ENCODE data around the gene PARP14.
"Not testable (repeated sequence)": the region's sequence is repeated elsewhere in the genome, so short reads cannot be mapped to it uniquely, and the experiment has no call there.

Gene PARP14, protein sequence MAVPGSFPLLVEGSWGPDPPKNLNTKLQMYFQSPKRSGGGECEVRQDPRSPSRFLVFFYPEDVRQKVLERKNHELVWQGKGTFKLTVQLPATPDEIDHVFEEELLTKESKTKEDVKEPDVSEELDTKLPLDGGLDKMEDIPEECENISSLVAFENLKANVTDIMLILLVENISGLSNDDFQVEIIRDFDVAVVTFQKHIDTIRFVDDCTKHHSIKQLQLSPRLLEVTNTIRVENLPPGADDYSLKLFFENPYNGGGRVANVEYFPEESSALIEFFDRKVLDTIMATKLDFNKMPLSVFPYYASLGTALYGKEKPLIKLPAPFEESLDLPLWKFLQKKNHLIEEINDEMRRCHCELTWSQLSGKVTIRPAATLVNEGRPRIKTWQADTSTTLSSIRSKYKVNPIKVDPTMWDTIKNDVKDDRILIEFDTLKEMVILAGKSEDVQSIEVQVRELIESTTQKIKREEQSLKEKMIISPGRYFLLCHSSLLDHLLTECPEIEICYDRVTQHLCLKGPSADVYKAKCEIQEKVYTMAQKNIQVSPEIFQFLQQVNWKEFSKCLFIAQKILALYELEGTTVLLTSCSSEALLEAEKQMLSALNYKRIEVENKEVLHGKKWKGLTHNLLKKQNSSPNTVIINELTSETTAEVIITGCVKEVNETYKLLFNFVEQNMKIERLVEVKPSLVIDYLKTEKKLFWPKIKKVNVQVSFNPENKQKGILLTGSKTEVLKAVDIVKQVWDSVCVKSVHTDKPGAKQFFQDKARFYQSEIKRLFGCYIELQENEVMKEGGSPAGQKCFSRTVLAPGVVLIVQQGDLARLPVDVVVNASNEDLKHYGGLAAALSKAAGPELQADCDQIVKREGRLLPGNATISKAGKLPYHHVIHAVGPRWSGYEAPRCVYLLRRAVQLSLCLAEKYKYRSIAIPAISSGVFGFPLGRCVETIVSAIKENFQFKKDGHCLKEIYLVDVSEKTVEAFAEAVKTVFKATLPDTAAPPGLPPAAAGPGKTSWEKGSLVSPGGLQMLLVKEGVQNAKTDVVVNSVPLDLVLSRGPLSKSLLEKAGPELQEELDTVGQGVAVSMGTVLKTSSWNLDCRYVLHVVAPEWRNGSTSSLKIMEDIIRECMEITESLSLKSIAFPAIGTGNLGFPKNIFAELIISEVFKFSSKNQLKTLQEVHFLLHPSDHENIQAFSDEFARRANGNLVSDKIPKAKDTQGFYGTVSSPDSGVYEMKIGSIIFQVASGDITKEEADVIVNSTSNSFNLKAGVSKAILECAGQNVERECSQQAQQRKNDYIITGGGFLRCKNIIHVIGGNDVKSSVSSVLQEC (N-terminal part only)

DNA sequence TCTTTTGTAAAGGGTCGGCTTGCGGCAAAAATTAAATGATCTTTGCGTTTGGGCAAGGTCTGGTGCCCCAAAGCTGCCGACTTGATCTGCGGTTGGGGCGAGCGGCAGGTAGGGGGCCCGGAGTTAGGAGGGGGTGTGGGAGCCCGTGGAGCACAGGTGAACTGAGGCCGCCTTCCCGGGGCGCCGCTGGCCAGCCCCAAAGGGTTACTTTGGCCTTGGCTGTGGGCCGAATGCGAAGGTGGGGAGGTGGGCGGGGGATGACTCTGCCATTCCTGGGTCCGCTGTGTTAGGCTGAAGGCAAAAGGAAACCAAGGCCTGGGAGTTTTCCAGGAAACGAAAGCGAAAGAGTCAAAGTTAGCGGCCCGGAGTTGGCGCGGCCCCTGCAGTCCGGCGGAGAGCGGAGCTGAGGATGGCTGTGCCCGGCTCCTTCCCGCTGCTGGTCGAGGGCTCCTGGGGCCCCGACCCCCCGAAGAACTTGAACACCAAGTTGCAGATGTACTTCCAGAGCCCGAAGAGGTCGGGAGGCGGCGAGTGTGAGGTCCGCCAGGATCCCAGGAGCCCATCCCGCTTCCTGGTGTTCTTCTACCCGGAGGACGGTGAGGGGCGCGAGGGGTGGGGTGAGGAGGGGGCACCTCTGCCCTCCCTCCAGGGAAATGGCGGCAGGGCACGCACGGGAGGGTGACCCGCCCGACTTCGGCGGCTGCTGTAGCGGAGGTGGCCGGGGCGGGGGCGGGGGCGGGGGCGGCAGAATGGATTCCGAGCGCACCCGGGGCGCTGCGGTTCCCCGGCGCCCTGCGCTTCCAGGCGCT, at the start of gene PARP14:
Gene PARP14 (plus strand): TSS at position 365 of the 809 bp plus-strand sequence. CDS start 45 bp downstream, at position 410.
- peak; percentile 67 for DNase-seq

DNA sequence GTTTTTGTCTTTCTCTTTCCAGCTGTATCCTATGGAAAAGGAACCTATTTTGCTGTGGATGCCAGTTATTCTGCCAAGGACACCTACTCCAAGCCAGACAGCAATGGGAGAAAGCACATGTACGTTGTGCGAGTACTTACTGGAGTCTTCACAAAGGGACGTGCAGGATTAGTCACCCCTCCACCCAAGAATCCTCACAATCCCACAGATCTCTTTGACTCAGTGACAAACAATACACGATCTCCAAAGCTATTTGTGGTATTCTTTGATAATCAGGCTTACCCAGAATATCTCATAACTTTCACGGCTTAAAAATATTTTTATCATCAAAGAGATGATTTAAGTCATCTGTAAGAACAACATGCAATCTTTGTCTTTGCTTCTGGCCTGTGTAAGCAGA, 44.9 kb upstream of the PARP14 start:
- DNase-seq = peak; percentile 50

DNA sequence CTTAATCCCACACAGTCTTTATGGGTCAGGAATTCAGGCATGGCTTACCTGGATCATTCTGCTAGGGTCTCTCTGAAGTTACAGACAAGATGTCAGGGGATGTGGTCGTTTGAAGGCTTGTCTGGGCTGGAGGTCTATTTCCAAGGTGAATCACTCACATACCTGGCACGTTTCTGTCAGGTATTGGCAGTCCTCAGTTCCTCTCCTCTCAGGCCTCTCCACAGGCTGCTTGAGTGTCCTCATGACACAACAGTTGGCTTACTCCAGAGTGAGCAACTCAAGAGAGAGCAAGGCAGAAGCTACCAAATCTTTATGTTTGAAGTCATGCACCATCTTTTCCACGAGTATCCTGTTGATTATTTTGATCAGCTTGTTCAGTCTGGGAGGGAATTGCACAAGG, 43.9 kb upstream of the PARP14 start:
- DNase-seq = no peak

DNA sequence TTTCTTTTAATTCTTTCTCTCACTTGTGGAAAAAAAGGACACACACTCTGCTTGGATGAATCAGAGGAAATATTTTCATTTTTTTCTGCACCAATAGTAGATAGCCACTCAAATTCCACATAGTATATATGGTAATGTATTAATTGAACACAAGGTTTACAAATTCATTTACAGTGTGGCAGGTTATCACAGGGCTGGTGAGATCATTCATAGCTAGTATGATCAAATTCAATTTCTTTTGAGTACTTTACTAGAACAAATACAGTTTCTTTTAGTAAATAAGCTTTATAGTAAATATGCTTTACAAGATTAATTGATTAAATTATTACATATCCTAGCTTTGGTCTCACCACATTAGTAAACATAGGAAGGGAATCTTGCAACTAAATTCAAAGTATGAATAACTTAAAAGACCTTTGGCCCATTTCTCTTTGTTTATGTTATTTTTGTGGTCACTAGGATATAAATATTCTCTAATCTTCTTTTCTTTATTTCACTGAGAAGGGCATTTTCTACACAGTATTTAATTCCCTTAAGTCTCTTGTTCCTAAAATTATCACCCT, 40.1 kb upstream of the PARP14 start:
- no peak for DNase-seq

DNA sequence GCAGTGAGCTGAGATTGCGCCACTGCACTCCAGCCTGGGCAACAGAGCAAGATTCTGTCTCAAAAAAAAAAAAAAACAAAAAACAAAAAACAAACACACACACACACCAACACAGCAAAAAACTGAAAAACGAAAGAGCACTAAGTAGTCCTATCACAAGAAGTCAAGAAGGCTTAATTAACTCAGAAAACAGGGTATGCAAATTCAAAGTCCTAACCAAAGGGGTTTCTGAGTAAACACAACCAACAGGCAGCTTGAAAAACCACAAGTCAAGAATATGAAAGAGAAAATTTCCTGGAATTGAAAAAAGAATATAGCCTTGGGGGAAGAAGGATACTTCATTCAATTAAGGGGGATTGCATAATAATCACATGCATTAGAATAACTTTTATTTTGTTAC, 37.7 kb upstream of the PARP14 start:
- DNase-seq = no peak

DNA sequence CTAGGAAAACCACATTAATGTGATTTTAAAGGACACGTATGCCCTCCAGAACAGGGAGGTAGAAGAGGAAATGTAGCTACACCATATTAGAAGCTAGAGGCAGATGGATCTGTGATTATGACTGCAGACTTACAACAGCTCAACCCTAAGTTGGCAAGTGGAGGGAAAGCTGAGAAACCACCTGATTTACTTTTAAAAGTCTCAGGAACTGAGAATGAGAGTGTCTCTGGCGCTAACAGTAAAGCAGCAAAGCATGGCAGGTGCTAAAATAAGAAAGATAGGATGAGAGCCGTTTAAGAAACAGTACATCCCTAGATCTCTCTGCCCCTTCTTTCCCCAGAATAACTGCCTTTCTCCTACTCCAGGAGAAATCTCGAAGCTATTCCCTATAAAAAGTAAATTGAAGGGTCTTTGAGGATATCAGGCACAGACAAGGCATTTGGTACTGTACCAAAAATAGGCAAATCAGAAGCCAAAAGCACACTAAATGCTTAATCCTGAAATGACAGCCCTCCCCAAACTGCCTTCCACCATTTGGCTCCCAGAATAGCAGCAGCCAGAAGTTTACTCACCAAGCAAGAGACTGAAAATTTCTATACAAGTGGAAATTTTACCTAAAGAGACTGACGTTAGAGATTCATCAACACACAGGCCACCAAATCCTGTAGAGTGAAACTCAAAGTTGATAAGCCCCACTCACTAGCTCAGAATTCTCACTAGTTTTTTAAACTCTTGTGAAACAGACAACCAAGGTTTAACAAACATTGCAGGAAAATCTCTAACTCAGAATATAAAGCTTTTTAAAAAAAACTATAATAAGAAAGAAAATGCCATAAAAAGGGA, 34.3 kb upstream of the PARP14 start:
- DNase-seq = no peak

DNA sequence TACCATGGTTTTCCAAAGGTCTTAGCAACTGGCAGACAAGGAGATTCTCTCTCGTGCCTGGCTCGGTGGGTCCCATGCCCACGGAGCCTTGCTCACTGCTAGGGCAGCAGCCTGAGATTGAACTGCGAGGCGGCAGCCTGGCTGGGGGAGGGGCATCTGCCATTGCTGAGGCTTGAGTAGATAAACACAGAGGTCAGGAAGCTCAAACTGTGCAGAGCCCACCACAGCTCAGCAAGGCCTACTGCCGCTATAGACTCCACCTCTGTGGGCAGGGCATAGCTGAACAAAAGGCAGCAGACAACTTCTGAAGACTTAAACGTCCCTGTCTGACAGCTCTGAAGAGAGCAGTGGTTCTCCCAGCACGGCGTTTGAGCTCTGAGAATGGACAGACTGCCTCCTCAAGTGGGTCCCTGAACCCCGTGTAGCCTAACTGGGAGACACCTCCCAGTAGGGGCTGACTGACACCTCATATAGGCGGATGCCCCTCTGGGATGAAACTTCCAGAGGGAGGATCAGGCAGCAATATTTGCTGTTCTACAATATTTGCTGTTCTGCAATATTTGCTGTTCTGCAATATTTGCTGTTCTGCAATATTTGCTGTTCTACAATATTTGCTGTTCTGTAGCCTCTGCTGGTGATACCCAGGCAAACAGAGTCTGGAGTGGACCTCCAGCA, 29.3 kb upstream of the PARP14 start:
- not testable (repeated sequence) for DNase-seq

DNA sequence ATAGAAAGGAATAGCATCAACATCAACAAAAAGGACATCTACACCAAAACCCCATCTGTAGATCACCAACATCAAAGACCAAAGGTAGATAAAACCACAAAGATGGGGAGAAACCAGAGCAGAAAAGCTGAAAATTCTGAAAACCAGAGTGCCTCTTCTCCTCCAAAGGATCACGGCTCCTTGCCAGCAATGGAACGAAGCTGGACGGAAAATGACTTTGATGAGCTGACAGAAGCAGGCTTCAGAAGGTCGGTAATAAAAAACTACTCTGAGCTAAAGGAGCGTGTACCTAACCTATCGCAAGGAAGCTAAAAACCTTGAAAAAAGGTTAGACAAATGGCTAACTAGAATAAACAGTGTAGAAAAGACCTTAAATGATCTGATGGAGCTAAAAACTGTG, 28.7 kb upstream of the PARP14 start:
- DNase-seq = not testable (repeated sequence)

DNA sequence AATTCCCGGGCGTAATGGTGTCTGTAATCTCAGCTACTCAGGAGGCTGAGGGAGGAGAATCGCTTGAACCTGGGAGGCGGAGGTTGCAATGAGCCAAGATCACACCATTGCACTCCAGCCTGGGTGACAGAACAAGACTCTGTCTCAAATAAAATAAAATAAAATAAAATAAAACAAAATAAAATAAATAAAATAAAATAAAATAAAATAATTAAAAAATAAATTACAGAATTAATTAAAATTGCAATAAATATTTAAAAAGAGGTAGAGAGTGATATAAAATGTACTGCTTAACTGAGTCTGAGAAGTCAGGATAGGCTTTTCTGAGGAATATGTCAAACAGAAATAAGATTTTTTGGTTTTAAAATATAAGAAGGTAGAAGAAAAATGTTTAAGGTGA, 22.3 kb upstream of the PARP14 start:
- not testable (repeated sequence) for DNase-seq

DNA sequence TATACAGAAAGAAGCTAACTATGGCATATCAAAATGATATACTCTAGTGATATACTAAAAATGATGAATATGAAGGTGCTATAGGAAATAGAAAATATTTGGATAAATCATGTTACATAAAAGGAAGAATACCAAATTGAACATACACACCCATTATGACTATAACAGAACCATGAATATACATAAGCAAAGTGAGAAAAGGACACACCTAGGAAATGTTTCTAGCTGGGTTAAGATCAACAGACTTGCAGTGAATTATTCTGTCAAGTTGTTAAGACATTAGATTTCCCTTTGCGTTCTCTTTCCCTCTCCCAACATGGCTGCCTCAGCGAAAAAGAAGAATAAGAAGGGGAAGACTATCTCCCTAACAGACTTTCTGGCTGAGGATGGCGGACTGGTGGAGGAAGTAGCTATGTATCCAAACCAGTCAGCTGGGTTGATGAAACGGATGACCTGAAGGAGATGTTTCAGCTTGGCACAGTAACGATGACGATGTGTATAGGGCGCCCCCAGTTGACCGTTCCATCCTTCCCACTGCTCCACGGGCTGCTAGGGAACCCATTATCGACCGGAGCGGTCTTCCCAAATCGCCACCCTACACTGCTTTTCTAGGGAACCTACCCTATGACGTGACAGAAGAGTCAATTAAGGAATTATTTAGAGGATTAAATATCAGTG, 20.2 kb upstream of the PARP14 start:
- DNase-seq = no peak

DNA sequence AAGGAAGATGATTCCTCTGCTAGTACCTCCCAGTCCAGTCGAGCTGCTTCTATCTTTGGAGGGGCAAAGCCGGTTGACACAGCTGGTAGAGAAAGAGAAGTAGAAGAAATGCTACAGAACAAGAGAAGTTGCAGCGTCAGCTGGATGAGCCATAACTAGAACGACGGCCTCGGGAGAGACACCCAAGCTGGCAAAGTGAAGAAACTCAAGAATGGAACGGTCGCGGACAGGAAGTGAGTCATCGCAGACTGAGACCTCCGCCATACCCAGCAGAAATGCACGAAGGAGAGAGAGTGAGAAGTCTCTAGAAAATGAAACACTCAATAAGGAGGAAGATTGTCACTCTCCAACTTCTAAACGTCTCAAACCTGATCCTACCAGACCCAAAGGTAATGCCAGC, 19.0 kb upstream of the PARP14 start:
- DNase-seq = no peak

DNA sequence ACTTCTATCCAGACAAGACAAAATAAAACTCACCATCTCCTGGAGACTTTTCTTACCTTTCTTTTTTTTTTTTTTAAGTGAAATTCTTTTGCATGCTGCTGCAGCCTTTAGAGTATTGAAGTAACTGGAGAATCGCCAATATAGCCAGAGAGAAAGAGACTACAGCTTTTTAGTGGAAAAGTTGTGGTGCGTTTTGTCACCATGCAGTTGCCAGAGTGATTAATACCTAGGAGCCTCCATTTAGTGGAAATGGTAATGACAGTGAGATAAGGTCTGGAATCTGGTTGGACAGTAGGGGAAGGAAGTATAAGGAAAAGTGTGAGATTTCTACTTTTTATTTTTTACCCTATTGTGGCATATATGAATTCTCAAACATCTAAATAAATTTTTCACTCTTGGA, 18.1 kb upstream of the PARP14 start:
- DNase-seq = no peak

DNA sequence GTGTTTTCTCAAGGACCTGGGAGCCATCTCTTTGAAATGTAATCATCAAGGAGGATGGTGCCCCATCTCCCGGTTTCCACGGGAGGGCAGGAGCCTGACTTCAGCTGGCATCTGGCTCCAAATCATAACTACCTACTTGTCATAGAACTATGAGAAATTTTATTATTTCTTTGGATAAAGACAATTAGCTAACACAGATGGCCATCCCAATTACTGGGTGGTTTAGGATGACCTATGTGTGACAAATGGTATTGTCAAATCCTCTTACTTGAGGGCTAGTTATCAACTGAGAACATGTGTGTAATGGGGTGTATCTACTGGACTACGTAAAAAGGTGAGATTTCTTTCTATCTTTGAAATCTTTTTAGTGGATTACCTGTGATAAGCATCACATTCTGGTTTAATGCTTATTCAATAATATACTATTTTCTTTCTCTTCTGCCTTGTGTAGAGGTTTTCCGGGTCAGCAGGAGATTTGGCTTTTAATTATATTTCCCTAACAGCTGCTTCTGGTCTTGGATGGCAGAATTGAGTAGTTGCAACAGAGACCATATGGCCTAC, 15.3 kb upstream of the PARP14 start:
- no peak for DNase-seq

DNA sequence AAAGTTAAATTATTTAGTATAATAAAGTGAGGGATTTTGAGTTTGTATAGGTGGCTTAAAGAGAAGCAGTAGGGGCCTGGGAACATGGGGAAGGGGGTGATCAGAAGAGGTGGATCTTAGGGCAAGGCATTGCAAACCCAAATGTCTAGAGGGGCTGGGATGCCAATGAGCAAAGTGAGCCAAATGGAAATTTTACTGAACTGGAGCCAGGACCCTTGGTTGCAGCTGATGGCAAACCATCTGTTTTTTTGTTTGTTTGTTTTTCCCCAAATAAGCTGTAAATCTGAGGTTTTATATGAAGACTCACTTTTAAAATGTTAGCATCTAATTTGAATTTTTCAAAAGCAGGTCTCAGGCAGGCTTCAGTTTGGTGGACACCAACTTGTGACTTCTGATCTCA, 14.8 kb upstream of the PARP14 start:
- no peak for DNase-seq

DNA sequence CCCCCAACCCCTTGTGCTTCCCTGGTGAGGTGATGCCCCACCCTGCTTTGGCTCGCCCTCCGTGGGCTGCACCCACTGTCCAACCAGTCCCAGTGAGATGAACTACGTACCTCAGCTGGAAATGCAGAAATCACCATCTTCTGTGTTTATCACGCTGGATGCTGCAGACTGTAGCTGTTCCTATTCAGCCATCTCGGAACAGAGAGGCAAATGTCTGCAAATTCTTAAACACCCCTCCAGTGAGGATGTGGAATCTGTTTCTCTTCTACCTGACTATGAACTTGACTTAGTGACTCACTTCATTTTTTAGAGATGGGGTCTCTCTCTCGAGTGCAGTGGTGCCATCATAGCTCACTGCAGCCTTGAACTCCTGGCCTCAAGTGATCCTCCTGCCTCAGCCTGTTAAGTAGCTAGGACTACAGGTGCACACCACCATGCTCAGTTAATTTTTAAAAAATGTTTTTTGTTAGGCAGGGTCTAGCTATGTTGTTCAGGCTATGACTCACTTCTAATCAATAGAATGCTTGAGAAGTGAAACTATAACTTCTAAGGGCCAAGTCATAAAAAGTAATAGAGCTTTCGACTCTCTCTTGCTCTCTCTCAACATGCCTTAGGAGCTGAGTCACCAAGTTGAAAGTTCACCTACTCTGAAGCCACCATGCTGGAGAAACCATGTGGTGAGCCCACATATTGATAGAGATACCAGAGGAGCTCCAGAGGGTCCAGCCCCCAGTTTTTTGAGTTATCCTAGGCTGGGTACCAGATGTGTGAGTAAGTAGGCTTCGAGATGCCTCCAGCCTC, 11.5 kb upstream of the PARP14 start:
- DNase-seq = peak; percentile 80

DNA sequence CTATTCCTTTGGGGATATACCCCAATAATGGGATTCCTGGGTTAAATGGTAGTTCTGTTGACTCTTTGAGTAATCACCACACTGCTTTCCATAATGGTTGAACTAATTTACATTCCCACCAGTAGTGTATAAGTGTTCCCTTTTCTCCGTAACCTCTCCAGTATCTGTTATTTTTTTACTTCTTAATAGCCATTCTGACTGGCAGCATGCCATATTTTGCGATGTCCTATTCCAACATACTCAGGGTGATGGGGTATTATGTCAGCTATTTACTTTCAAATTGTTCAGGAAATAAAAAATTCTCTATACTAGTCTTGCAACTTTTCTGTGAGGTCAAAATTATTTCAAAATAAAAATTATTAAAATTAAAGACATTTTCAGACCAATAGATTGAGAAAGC, 9.1 kb upstream of the PARP14 start:
- no peak for DNase-seq

DNA sequence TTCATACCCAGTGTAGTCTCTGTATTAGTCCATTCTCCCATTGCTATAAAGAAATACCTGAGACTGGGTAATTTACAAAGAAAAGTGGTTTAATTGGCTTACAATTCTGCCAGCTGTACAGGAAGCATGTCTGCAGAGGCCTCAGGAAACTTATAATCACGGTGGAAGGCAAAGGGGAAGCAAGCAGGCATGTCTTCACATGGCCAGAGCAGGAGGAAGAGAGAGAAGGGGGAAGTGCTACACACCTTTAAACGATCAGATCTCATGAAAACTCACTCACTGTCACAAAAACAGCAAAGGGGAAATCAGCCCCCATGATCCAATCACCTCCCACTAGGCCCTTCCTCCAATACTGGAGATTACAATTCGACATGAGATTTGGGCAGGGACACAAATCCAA, 6.3 kb upstream of the PARP14 start:
- DNase-seq = no peak

DNA sequence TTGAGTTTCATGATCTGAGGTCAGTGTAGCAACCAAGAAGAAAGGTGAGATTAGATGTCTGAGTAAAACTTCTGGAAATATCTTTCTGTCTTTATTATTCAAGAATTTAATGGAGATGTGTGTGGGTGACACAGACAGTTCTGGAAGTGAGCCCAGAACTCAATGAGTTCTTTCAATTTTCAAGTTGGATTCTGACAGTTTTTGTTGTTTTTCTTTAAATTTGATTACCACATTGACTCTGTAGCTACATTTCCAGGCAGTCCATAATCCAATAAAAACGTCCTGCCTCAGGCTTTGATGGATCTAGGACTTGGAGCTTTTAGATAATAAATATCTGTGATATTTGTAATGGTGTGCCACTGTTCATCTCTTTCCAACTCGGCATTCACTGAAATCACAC, 3.9 kb upstream of the PARP14 start:
- peak; percentile 26 for DNase-seq
